ENCODE measurements around the gene LRRC42. TPM values are rescaled to one million over a fixed set of nuclear protein-coding genes. Genes with fewer than 3 reads are reported as not detected.
A peak's percentile ranks its signal among the peaks of the same experiment; 100 is the strongest.

LRRC42 gene
- total RNA-seq, 8 experiments from 2014 or later = 18.0 to 39.8 (median 25.1) TPM

- in situ Hi-C loops (cut with MboI; ENCODE audit: low pct_unique_long_range_greater_than_20kb in 2 of 9, low sequenced_read_pairs in 9 of 9, unreplicated experiment in 9 of 9) = no loop called here
- WGBS, 10 experiments = 90 to 100% (median 95%) methylated on average over 1 to 9 of the region's 27 CpGs; no CpG with 5 or more reads in 5 of the 10 experiments
- Histone ChIP-seq H3K4me3 (no peak overlapping the region), H3K4me1 (replicated peaks in 1 of 2) (peaks cover 0 to 4% of the 10 kb centered on the region in 2 donors), H3K27ac (no peak overlapping the region)
- ATAC-seq (replicated peaks in 6 of 8) = no peak
Observed at GRCh38 chr1:54004481-54005049, 58.4 kb downstream of the LRRC42 start.

- Histone ChIP-seq H3K4me3 (no peak overlapping the region), H3K4me1 (replicated peaks in 1 of 2) (peaks cover 0 to 3% of the 10 kb centered on the region in 2 donors), H3K27ac (no peak overlapping the region)
- ATAC-seq (replicated peaks in 6 of 8) = no peak
- WGBS, 10 experiments = 0 to 100% (median 67%) methylated on average over 1 to 3 of the region's 4 CpGs; no CpG with 5 or more reads in 5 of the 10 experiments
- in situ Hi-C loops (cut with MboI; ENCODE audit: low pct_unique_long_range_greater_than_20kb in 2 of 9, low sequenced_read_pairs in 9 of 9, unreplicated experiment in 9 of 9) = no loop called here
Observed at GRCh38 chr1:54006508-54006907, 60.4 kb downstream of the LRRC42 start.

- H3K4me3 ChIP-seq = no peak overlapping the region
- WGBS, 10 experiments = 0 to 92% (median 75%) methylated on average over 1 to 4 of the region's 4 CpGs; no CpG with 5 or more reads in 2 of the 10 experiments
- in situ Hi-C loops (cut with MboI; ENCODE audit: low pct_unique_long_range_greater_than_20kb in 2 of 9, low sequenced_read_pairs in 9 of 9, unreplicated experiment in 9 of 9) = no loop called here
- no peak for ATAC-seq (replicated peaks in 6 of 8)
- no peak overlapping the region for H3K27ac ChIP-seq
- no peaks in the 10 kb centered on the region for H3K4me1 ChIP-seq (replicated peaks in 1 of 2)
Observed at GRCh38 chr1:54007613-54008012, 61.5 kb downstream of the LRRC42 start.

- WGBS, 10 experiments = 78 to 100% (median 84%) methylated on average over 1 to 11 of the region's 13 CpGs; no CpG with 5 or more reads in 3 of the 10 experiments
- in situ Hi-C loops (cut with MboI; ENCODE audit: low pct_unique_long_range_greater_than_20kb in 2 of 9, low sequenced_read_pairs in 9 of 9, unreplicated experiment in 9 of 9) = no loop called here
- H3K4me1 ChIP-seq (replicated peaks in 1 of 2) = no peaks in the 10 kb centered on the region
- no peak overlapping the region for H3K4me3 ChIP-seq
- H3K27ac ChIP-seq = no peak overlapping the region
- ATAC-seq (replicated peaks in 6 of 8) = no peak
Observed at GRCh38 chr1:54008876-54009275, 62.7 kb downstream of the LRRC42 start.

- H3K4me3 ChIP-seq = no peak overlapping the region
- H3K4me1 ChIP-seq (replicated peaks in 1 of 2) = no peaks in the 10 kb centered on the region
- in situ Hi-C loops (cut with MboI; ENCODE audit: low pct_unique_long_range_greater_than_20kb in 2 of 9, low sequenced_read_pairs in 9 of 9, unreplicated experiment in 9 of 9) = no loop called here
- ATAC-seq (replicated peaks in 6 of 8) = no peak
- no peak overlapping the region for H3K27ac ChIP-seq
- WGBS, 10 experiments = 51 to 73% (median 65%) methylated on average over 2 to 4 of the region's 4 CpGs; no CpG with 5 or more reads in 4 of the 10 experiments
Observed at GRCh38 chr1:54009406-54009805, 63.3 kb downstream of the LRRC42 start.

GRCh38 chr1:54010415-54011117 is 64.4 kb downstream of the LRRC42 start:
- no peak for ATAC-seq (replicated peaks in 6 of 8)
- no peak overlapping the region for H3K27ac ChIP-seq
- in situ Hi-C loops (cut with MboI; ENCODE audit: low pct_unique_long_range_greater_than_20kb in 2 of 9, low sequenced_read_pairs in 9 of 9, unreplicated experiment in 9 of 9) = no loop called here
- 20 to 83% (median 68%) methylated on average over 1 to 4 of the region's 5 CpGs; no CpG with 5 or more reads in 5 of the 10 experiments for WGBS, 10 experiments
- no peak overlapping the region for H3K4me3 ChIP-seq
- H3K4me1 ChIP-seq (replicated peaks in 1 of 2) = no peaks in the 10 kb centered on the region

GRCh38 chr1:54011316-54012007 is 65.3 kb downstream of the LRRC42 start:
- no peak overlapping the region for H3K27ac ChIP-seq
- H3K4me3 ChIP-seq = no peak overlapping the region
- 17 to 73% (median 60%) methylated on average over 1 to 7 of the region's 9 CpGs; no CpG with 5 or more reads in 6 of the 10 experiments for WGBS, 10 experiments
- no peaks in the 10 kb centered on the region for H3K4me1 ChIP-seq (replicated peaks in 1 of 2)
- ATAC-seq (replicated peaks in 6 of 8) = no peak
- in situ Hi-C loops (cut with MboI; ENCODE audit: low pct_unique_long_range_greater_than_20kb in 2 of 9, low sequenced_read_pairs in 9 of 9, unreplicated experiment in 9 of 9) = no loop called here

- Histone ChIP-seq H3K4me1 (replicated peaks in 1 of 2) (no peaks in the 10 kb centered on the region), H3K4me3 (no peak overlapping the region), H3K27ac (no peak overlapping the region)
- 60 to 90% (median 89%) methylated on average over 1 to 9 of the region's 9 CpGs; no CpG with 5 or more reads in 7 of the 10 experiments for WGBS, 10 experiments
- in situ Hi-C loops (cut with MboI; ENCODE audit: low pct_unique_long_range_greater_than_20kb in 2 of 9, low sequenced_read_pairs in 9 of 9, unreplicated experiment in 9 of 9) = no loop called here
- no peak for ATAC-seq (replicated peaks in 6 of 8)
Observed at GRCh38 chr1:54012008-54012325, 65.8 kb downstream of the LRRC42 start.

GRCh38 chr1:54012863-54013262 is 66.7 kb downstream of the LRRC42 start:
- in situ Hi-C loops (cut with MboI; ENCODE audit: low pct_unique_long_range_greater_than_20kb in 2 of 9, low sequenced_read_pairs in 9 of 9, unreplicated experiment in 9 of 9) = no loop called here

GRCh38 chr1:54013393-54014008 is 67.4 kb downstream of the LRRC42 start:
- H3K27ac ChIP-seq = no peak overlapping the region
- no peaks in the 10 kb centered on the region for H3K4me1 ChIP-seq (replicated peaks in 1 of 2)
- in situ Hi-C loops (cut with MboI; ENCODE audit: low pct_unique_long_range_greater_than_20kb in 2 of 9, low sequenced_read_pairs in 9 of 9, unreplicated experiment in 9 of 9) = no loop called here
- no peak for ATAC-seq (replicated peaks in 6 of 8)
- 20 to 90% (median 74%) methylated on average over 1 to 5 of the region's 8 CpGs; no CpG with 5 or more reads in 6 of the 10 experiments for WGBS, 10 experiments
- no peak overlapping the region for H3K4me3 ChIP-seq

More at GRCh38 chr1:54012863-54013262, 66.7 kb downstream of the LRRC42 start:
- ATAC-seq (replicated peaks in 6 of 8) = no peak
- 0 to 79% (median 59%) methylated on average over 1 to 8 of the region's 8 CpGs; no CpG with 5 or more reads in 4 of the 10 experiments for WGBS, 10 experiments
- no peak overlapping the region for H3K27ac ChIP-seq
- no peak overlapping the region for H3K4me3 ChIP-seq
- H3K4me1 ChIP-seq (replicated peaks in 1 of 2) = no peaks in the 10 kb centered on the region

- Histone ChIP-seq H3K4me3 (no peak overlapping the region), H3K4me1 (replicated peaks in 1 of 2) (no peaks in the 10 kb centered on the region), H3K27ac (no peak overlapping the region)
- ATAC-seq (replicated peaks in 6 of 8) = peak in 4 of 8 experiments; percentile 38 to 44 (median 40)
- WGBS, 10 experiments = 36 to 76% (median 50%) methylated on average over 2 to 6 of the region's 17 CpGs; no CpG with 5 or more reads in 7 of the 10 experiments
- in situ Hi-C loops (cut with MboI; ENCODE audit: low pct_unique_long_range_greater_than_20kb in 2 of 9, low sequenced_read_pairs in 9 of 9, unreplicated experiment in 9 of 9) = no loop called here
Observed at GRCh38 chr1:54014009-54014629, 68.0 kb downstream of the LRRC42 start.

- WGBS, 10 experiments = 0 to 100% (median 63%) methylated on average over 1 to 8 of the region's 8 CpGs
- no peak overlapping the region for H3K4me3 ChIP-seq
Observed at GRCh38 chr1:54016343-54017282, 70.5 kb downstream of the LRRC42 start.

More at GRCh38 chr1:54016343-54017282, 70.5 kb downstream of the LRRC42 start:
- Histone ChIP-seq H3K27ac (no peak overlapping the region), H3K4me1 (replicated peaks in 1 of 2) (no peaks in the 10 kb centered on the region)
- peak in 3 of 8 experiments; percentile 65 to 84 (median 80) for ATAC-seq (replicated peaks in 6 of 8)
- in situ Hi-C loops (cut with MboI; ENCODE audit: low pct_unique_long_range_greater_than_20kb in 2 of 9, low sequenced_read_pairs in 9 of 9, unreplicated experiment in 9 of 9) = no loop called here

All from motor neuron (in vitro differentiated cells).